Suprapubic skin (tissue), 4 donors: ENCODE data around the gene CLDND2. TPM values are rescaled to one million over a fixed set of nuclear protein-coding genes. Genes with fewer than 3 reads are reported as not detected.
"Not testable (repeated sequence)": the region's sequence is repeated elsewhere in the genome, so short reads cannot be mapped to it uniquely, and the experiment has no call there.

Experiments
- DNase-seq, 2 donors: peaks; one replicate each; pipeline ENCODE4 v3.0.0-alpha.2; 2019; ENCODE audit warnings: low spot score in 2 of 2
- H3K27ac ChIP-seq: fragments of 200-600 bp; sonication (generic); one replicate; pipeline ENCODE4 v1.5.1; 2019
- H3K27me3 ChIP-seq: fragments of 200-600 bp; sonication (generic); one replicate; pipeline ENCODE4 v1.5.1; 2019
- H3K36me3 ChIP-seq: fragments of 200-600 bp; sonication (generic); one replicate; pipeline ENCODE4 v1.5.1; 2019
- H3K4me1 ChIP-seq: fragments of 200-600 bp; sonication (generic); one replicate; pipeline ENCODE4 v1.5.1; 2019
- H3K4me3 ChIP-seq: fragments of 200-600 bp; sonication (generic); one replicate; pipeline ENCODE4 v1.5.1; 2019; ENCODE audit warnings: mild to moderate bottlenecking
- H3K9me3 ChIP-seq: fragments of 200-600 bp; sonication (generic); one replicate; pipeline ENCODE4 v1.5.1; 2019
- CTCF ChIP-seq, 2 donors: fragments of 200-600 bp in 1 of 2; fragments of 450-650 bp in 1 of 2; sonication (generic) in 1 of 2; IDR thresholded peaks; one replicate each; pipeline ENCODE4 v1.5.1; 2016 to 2019; ENCODE audit warnings: antibody characterized with exemption in 2 of 2, mild to moderate bottlenecking in 1 of 2, moderate library complexity in 1 of 2
- EP300 ChIP-seq: sonication (generic); formaldehyde crosslinking; IDR thresholded peaks from one replicate; pipeline ENCODE4 v1.6.1; 2017; ENCODE audit warnings: antibody characterized with exemption
- POLR2A ChIP-seq, 2 donors: fragments of 450-650 bp; IDR thresholded peaks; one replicate each; pipeline ENCODE4 v1.6.1; 2017; ENCODE audit warnings: antibody characterized with exemption in 2 of 2, mild to moderate bottlenecking in 2 of 2, moderate library complexity in 2 of 2
- POLR2AphosphoS5 ChIP-seq, 3 donors: sonication (generic); formaldehyde crosslinking; IDR thresholded peaks; one replicate each; pipeline ENCODE4 v1.6.1; 2017; ENCODE audit warnings: antibody characterized with exemption in 3 of 3
- WGBS: methylation state at CpG from one replicate; pipeline ENCODE4 v1.1.5; 2018; 5-methylcytosine and 5-hydroxymethylcytosine counted together
- total RNA-seq, 4 donors: library from RNA; depleted of rRNA; stranded (reverse); fragments of >200 nt; gene quantifications; one replicate each; pipeline ENCODE4 v1.1.0, GENCODE V29; 2016

The CLDND2 gene
- total RNA-seq, 4 donors from 2014 or later = not detected

GRCh38 chr19:51398096-51398704, 29.4 kb upstream of the CLDND2 start:
- no peaks in the 10 kb centered on the region for H3K36me3 ChIP-seq
- H3K4me3 ChIP-seq = no peak overlapping the region
- H3K27me3 ChIP-seq = peaks cover 3% of the 10 kb centered on the region
- no peaks in the 10 kb centered on the region for H3K9me3 ChIP-seq
- 25% methylated on average over 7 of the region's 7 CpGs for WGBS
- H3K27ac ChIP-seq = no peak overlapping the region
- peaks cover 11% of the 10 kb centered on the region for H3K4me1 ChIP-seq
- DNase-seq = no peak
- TF ChIP-seq POLR2A (IDR thresholded peaks at IDR 0.05) = no peak
- no peak for TF ChIP-seq EP300
- TF ChIP-seq CTCF (IDR thresholded peaks at IDR 0.05) = peak in 1 of 2 donors; percentile 45
- TF ChIP-seq POLR2AphosphoS5 (IDR thresholded peaks at IDR 0.05) = no peak

- not testable (repeated sequence) for H3K27me3 ChIP-seq, H3K27ac ChIP-seq, DNase-seq, H3K4me3 ChIP-seq, H3K9me3 ChIP-seq, H3K36me3 ChIP-seq
- 34% methylated on average over 9 of the region's 9 CpGs for WGBS
- H3K4me1 ChIP-seq = peaks cover 11% of the 10 kb centered on the region
Observed at GRCh38 chr19:51397453-51397852, 28.6 kb upstream of the CLDND2 start.

GRCh38 chr19:51396175-51396574, 27.4 kb upstream of the CLDND2 start:
- DNase-seq = no peak
- no peaks in the 10 kb centered on the region for H3K9me3 ChIP-seq
- H3K36me3 ChIP-seq = no peaks in the 10 kb centered on the region
- no peak for TF ChIP-seq POLR2AphosphoS5 (IDR thresholded peaks at IDR 0.05)
- TF ChIP-seq POLR2A (IDR thresholded peaks at IDR 0.05) = no peak
- no peak for TF ChIP-seq EP300
- no peak for TF ChIP-seq CTCF (IDR thresholded peaks at IDR 0.05)
- no peak overlapping the region for H3K27ac ChIP-seq
- 95% methylated on average over 2 of the region's 2 CpGs for WGBS
- no peak overlapping the region for H3K4me3 ChIP-seq
- peaks cover 11% of the 10 kb centered on the region for H3K4me1 ChIP-seq
- no peaks in the 10 kb centered on the region for H3K27me3 ChIP-seq

GRCh38 chr19:51394050-51394836, 25.4 kb upstream of the CLDND2 start:
- Histone ChIP-seq H3K9me3 (no peaks in the 10 kb centered on the region), H3K4me1 (peaks cover 11% of the 10 kb centered on the region), H3K27me3 (no peaks in the 10 kb centered on the region), H3K4me3 (peak overlapping the region; percentile 50), H3K27ac (peak overlapping the region; percentile 67), H3K36me3 (no peaks in the 10 kb centered on the region)
- whole genome bisulfite sequencing = 3% methylated on average over 25 of the region's 45 CpGs
- TF ChIP-seq EP300 = no peak
- TF ChIP-seq POLR2AphosphoS5 (IDR thresholded peaks at IDR 0.05) = peak in 2 of 3 donors; percentile 7 to 25
- peak; percentile 94 to 95 for DNase-seq

GRCh38 chr19:51392701-51393100, 23.9 kb upstream of the CLDND2 start:
- peaks cover 11% of the 10 kb centered on the region for H3K4me1 ChIP-seq
- no peaks in the 10 kb centered on the region for H3K9me3 ChIP-seq
- DNase-seq = no peak
- H3K27ac ChIP-seq = no peak overlapping the region
- H3K27me3 ChIP-seq = no peaks in the 10 kb centered on the region
- TF ChIP-seq CTCF (IDR thresholded peaks at IDR 0.05) = no peak
- TF ChIP-seq POLR2AphosphoS5 (IDR thresholded peaks at IDR 0.05) = no peak
- TF ChIP-seq POLR2A (IDR thresholded peaks at IDR 0.05) = no peak
- TF ChIP-seq EP300 = no peak
- H3K36me3 ChIP-seq = no peaks in the 10 kb centered on the region
- no peak overlapping the region for H3K4me3 ChIP-seq
- WGBS = 48% methylated on average over 1 of the region's 1 CpG

GRCh38 chr19:51391073-51391611, 22.3 kb upstream of the CLDND2 start:
- no peaks in the 10 kb centered on the region for H3K36me3 ChIP-seq
- TF ChIP-seq CTCF (IDR thresholded peaks at IDR 0.05) (no peak), POLR2AphosphoS5 (IDR thresholded peaks at IDR 0.05) (no peak), POLR2A (IDR thresholded peaks at IDR 0.05) (no peak), EP300 (no peak)
- H3K4me1 ChIP-seq = peaks cover 11% of the 10 kb centered on the region
- no peaks in the 10 kb centered on the region for H3K27me3 ChIP-seq
- 66% methylated on average over 8 of the region's 8 CpGs for WGBS
- H3K27ac ChIP-seq = no peak overlapping the region
- H3K4me3 ChIP-seq = no peak overlapping the region
- DNase-seq = no peak
- no peaks in the 10 kb centered on the region for H3K9me3 ChIP-seq
